Hippocampal formation (tissue), 2 donors: ENCODE results near the gene MMD.
"Not testable (repeated sequence)": the region's sequence is repeated elsewhere in the genome, so short reads cannot be mapped to it uniquely, and the experiment has no call there.

Experiments
- DNase-seq, 2 donors: peaks; one replicate each; lab custom pipeline; 2025; lab: John Stamatoyannopoulos, UW

Gene MMD

GRCh38 chr17:55423535-55423934, 1.9 kb upstream of the MMD start:
- no peak for DNase-seq

GRCh38 chr17:55422828-55423164, 1.2 kb upstream of the MMD start:
- not testable (repeated sequence) for DNase-seq

- peak in 1 of 2 donors; percentile 15 for DNase-seq
Observed at GRCh38 chr17:55420776-55421178, 858 bp downstream of the MMD start.

- peak in 1 of 2 donors; percentile 38 for DNase-seq
Observed at GRCh38 chr17:55420067-55420775, 1.4 kb downstream of the MMD start.

- DNase-seq: no peak
Observed at GRCh38 chr17:55418369-55419268, 3.0 kb downstream of the MMD start.

GRCh38 chr17:55417411-55418268, 4.0 kb downstream of the MMD start:
- no peak for DNase-seq

GRCh38 chr17:55416470-55417052, 5.1 kb downstream of the MMD start:
- DNase-seq: no peak

GRCh38 chr17:55416000-55416399, 5.6 kb downstream of the MMD start:
- no peak for DNase-seq

- DNase-seq: no peak
Observed at GRCh38 chr17:55414983-55415382, 6.7 kb downstream of the MMD start.

GRCh38 chr17:55413825-55414489, 7.7 kb downstream of the MMD start:
- no peak for DNase-seq

GRCh38 chr17:55411463-55411855, 10.2 kb downstream of the MMD start:
- no peak for DNase-seq

GRCh38 chr17:55410722-55411462, 10.7 kb downstream of the MMD start:
- DNase-seq: no peak

GRCh38 chr17:55409030-55409800, 12.4 kb downstream of the MMD start:
- DNase-seq: no peak

- DNase-seq: no peak
Observed at GRCh38 chr17:55407641-55408566, 13.7 kb downstream of the MMD start.

- no peak for DNase-seq
Observed at GRCh38 chr17:55405600-55405999, 16.0 kb downstream of the MMD start.

GRCh38 chr17:55404197-55404596, 17.4 kb downstream of the MMD start:
- DNase-seq: not testable (repeated sequence)

GRCh38 chr17:55402374-55402773, 19.3 kb downstream of the MMD start:
- DNase-seq: no peak

GRCh38 chr17:55398689-55399088, 22.9 kb downstream of the MMD start:
- DNase-seq: no peak
